H1 (cell line): ENCODE measurements around the gene CDH20. TPM values are rescaled to one million over a fixed set of nuclear protein-coding genes. Genes with fewer than 3 reads are reported as not detected.

Source experiments
- CTCF ChIA-PET: fragments of 300-600 bp; sonication (Branson Sonifier 250); formaldehyde crosslinking; loops from one replicate; lab custom pipeline; 2021; ENCODE audit not compliant: partially characterized antibody; lab: Charles Lee
- POLR2A ChIA-PET: fragments of 300-600 bp; sonication (Branson Sonifier 250); formaldehyde crosslinking; loops from one replicate; lab custom pipeline; 2021; ENCODE audit warnings: inconsistent platforms; ENCODE audit not compliant: partially characterized antibody; lab: Charles Lee
- DNase-seq, 2 experiments: peaks; one replicate each; pipeline versions ENCODE4 v3.0.0 to v3.0.0-alpha.2; 2010 to 2022; ENCODE audit warnings: low spot score in 2 of 2, low read depth in 1 of 2, mixed read lengths in 1 of 2
- FAIRE-seq: peaks from 2 replicates; lab custom pipeline; 2011; peaks lifted over from hg19 to GRCh38; lab: Jason Lieb, UNC
- H2AFZ ChIP-seq: 2 replicates; pipeline ENCODE4 v1.8.1; 2012; ENCODE audit warnings: low read length, inconsistent platforms
- H2AK5ac ChIP-seq: 2 replicates; pipeline ENCODE4 v1.6.1; 2013; ENCODE audit warnings: low read depth, low read length
- H2BK120ac ChIP-seq: replicated peaks from 2 replicates; pipeline ENCODE3; 2013; ENCODE audit warnings: low read depth, low read length, inconsistent platforms
- H2BK12ac ChIP-seq: 2 replicates; pipeline ENCODE4 v1.6.1; 2013; ENCODE audit warnings: low read depth, low read length
- H2BK15ac ChIP-seq: 2 replicates; pipeline ENCODE4 v1.6.1; 2013; ENCODE audit warnings: low read length
- H2BK20ac ChIP-seq: 2 replicates; pipeline ENCODE4 v1.6.1; 2013; ENCODE audit warnings: low read length
- H2BK5ac ChIP-seq: 2 replicates; pipeline ENCODE4 v1.6.1; 2013; ENCODE audit warnings: low read depth, low read length
- H3K14ac ChIP-seq: 2 replicates; pipeline ENCODE4 v1.6.1; 2013; ENCODE audit warnings: inconsistent platforms; ENCODE audit not compliant: insufficient read length
- H3K18ac ChIP-seq: 2 replicates; pipeline ENCODE4 v1.6.1; 2013; ENCODE audit warnings: low read length; ENCODE audit errors: extremely low read depth
- H3K23ac ChIP-seq: 2 replicates; pipeline ENCODE4 v1.6.1; 2013; ENCODE audit warnings: inconsistent platforms; ENCODE audit not compliant: insufficient read length
- H3K23me2 ChIP-seq: 2 replicates; pipeline ENCODE4 v1.6.1; 2013; ENCODE audit warnings: low read depth, low read length
- H3K27ac ChIP-seq: 2 replicates; pipeline ENCODE4 v1.6.1; 2011; ENCODE audit warnings: low read depth, low read length, inconsistent platforms
- H3K27me3 ChIP-seq, 4 experiments: replicated peaks in 1 of 4; 1 replicate in 1 of 4; 2 replicates in 3 of 4; pipeline versions ENCODE4 v1.6.1 to v1.8.1; 2011 to 2013; ENCODE audit warnings: low read length in 3 of 4, mild to moderate bottlenecking in 3 of 4, inconsistent platforms in 2 of 4, mixed read lengths in 2 of 4, moderate library complexity in 1 of 4; ENCODE audit not compliant: control insufficient read depth in 3 of 4, insufficient read depth in 3 of 4; ENCODE audit errors: extremely low read depth in 1 of 4
- H3K36me3 ChIP-seq, 4 experiments: 2 replicates each; pipeline versions ENCODE4 v1.6.1 to v1.8.1; 2011 to 2013; ENCODE audit warnings: mild to moderate bottlenecking in 4 of 4, low read length in 3 of 4, moderate library complexity in 2 of 4, control low read depth in 1 of 4, inconsistent platforms in 1 of 4; ENCODE audit not compliant: insufficient read depth in 4 of 4, control insufficient read depth in 2 of 4
- H3K4ac ChIP-seq: replicated peaks from 2 replicates; pipeline ENCODE3; 2013; ENCODE audit warnings: low read length, low read depth, mixed read lengths, inconsistent platforms; ENCODE audit not compliant: insufficient read length
- H3K4me1 ChIP-seq, 4 experiments: replicated peaks in 1 of 4; 1 replicate in 1 of 4; 2 replicates in 3 of 4; pipeline versions ENCODE4 v1.6.1 to v1.8.1; 2011 to 2013; ENCODE audit warnings: low read length in 3 of 4, inconsistent platforms in 2 of 4, mixed read lengths in 1 of 4; ENCODE audit not compliant: insufficient read depth in 4 of 4, control insufficient read depth in 3 of 4
- H3K4me2 ChIP-seq, 2 experiments: 2 replicates each; pipeline versions ENCODE4 v1.6.1 to v1.8.1; 2011 to 2013; ENCODE audit warnings: low read depth in 2 of 2, low read length in 2 of 2, control low read depth in 1 of 2, inconsistent platforms in 1 of 2, mild to moderate bottlenecking in 1 of 2; ENCODE audit not compliant: insufficient read depth in 1 of 2
- H3K4me3 ChIP-seq, 4 experiments: fragments of 200-600, 300-600 bp in 1 of 4; sonication (generic), shearing (Covaris generic), sonication (Bioruptor Twin) in 1 of 4; 2 replicates each; pipeline versions ENCODE4 v1.5.1 to v1.8.1; 2011 to 2016; ENCODE audit warnings: low read length in 4 of 4, low read depth in 3 of 4, control low read depth in 2 of 4, inconsistent platforms in 2 of 4, mild to moderate bottlenecking in 2 of 4, mixed read lengths in 1 of 4, moderate library complexity in 1 of 4; ENCODE audit not compliant: insufficient read depth in 2 of 4; ENCODE audit errors: extremely low read depth in 1 of 4
- H3K56ac ChIP-seq: replicated peaks from 2 replicates; pipeline ENCODE3; 2013; ENCODE audit warnings: low read depth, mild to moderate bottlenecking, mixed read lengths, low read length, inconsistent platforms; ENCODE audit not compliant: insufficient read length
- H3K79me1 ChIP-seq: 2 replicates; pipeline ENCODE4 v1.6.1; 2013; ENCODE audit warnings: low read depth, low read length, control low read depth
- H3K79me2 ChIP-seq, 2 experiments: 2 replicates each; pipeline versions ENCODE4 v1.6.1 to v1.8.1; 2012 to 2013; ENCODE audit warnings: low read length in 2 of 2, mild to moderate bottlenecking in 2 of 2, inconsistent platforms in 1 of 2; ENCODE audit not compliant: insufficient read depth in 2 of 2, control insufficient read depth in 1 of 2
- H3K9ac ChIP-seq, 4 experiments: replicated peaks in 1 of 4; 1 replicate in 1 of 4; 2 replicates in 3 of 4; pipeline versions ENCODE4 v1.6.1 to v1.8.1; 2011 to 2013; ENCODE audit warnings: low read depth in 3 of 4, low read length in 3 of 4, control low read depth in 2 of 4, mild to moderate bottlenecking in 2 of 4, moderate library complexity in 2 of 4, inconsistent platforms in 1 of 4; ENCODE audit errors: extremely low read depth in 1 of 4
- H3K9me3 ChIP-seq, 2 experiments: 2 replicates each; pipeline versions ENCODE4 v1.6.1 to v1.8.1; 2012 to 2013; ENCODE audit warnings: mild to moderate bottlenecking in 2 of 2, moderate library complexity in 2 of 2, control low read depth in 1 of 2, inconsistent platforms in 1 of 2, low read depth in 1 of 2, low read length in 1 of 2, mixed read lengths in 1 of 2; ENCODE audit not compliant: insufficient read depth in 2 of 2
- H4K20me1 ChIP-seq, 2 experiments: replicated peaks in 1 of 2; 2 replicates each; pipeline versions ENCODE3 to v1.8.1; 2011 to 2013; ENCODE audit warnings: inconsistent platforms in 2 of 2, low read length in 2 of 2, mild to moderate bottlenecking in 1 of 2; ENCODE audit not compliant: insufficient read depth in 2 of 2, control insufficient read depth in 1 of 2
- H4K5ac ChIP-seq: 2 replicates; pipeline ENCODE4 v1.6.1; 2013; ENCODE audit warnings: low read length, low read depth, mixed read lengths, inconsistent platforms; ENCODE audit not compliant: insufficient read length
- H4K8ac ChIP-seq: 2 replicates; pipeline ENCODE4 v1.8.0; 2013; ENCODE audit warnings: mild to moderate bottlenecking, moderate library complexity, low read length, inconsistent platforms; ENCODE audit not compliant: insufficient read depth; ENCODE audit errors: extremely low read depth
- H4K91ac ChIP-seq: replicated peaks from 2 replicates; pipeline ENCODE3; 2013; ENCODE audit warnings: low read length, mixed read lengths, inconsistent platforms; ENCODE audit not compliant: insufficient read length
- ASH2L ChIP-seq: fragments of 200-600, 300-600 bp; sonication (generic); IDR thresholded peaks from one replicate; pipeline ENCODE4 v1.7.1; 2017; ENCODE audit warnings: low read length
- BRCA1 ChIP-seq: IDR thresholded peaks from 2 replicates; pipeline ENCODE4 v1.6.1; 2012; ENCODE audit warnings: low read depth, low read length, improper control_type of control experiment
- CHD2 ChIP-seq: IDR thresholded peaks from 2 replicates; pipeline ENCODE4 v1.6.1; 2012; ENCODE audit warnings: low read length, improper control_type of control experiment
- CREB1 ChIP-seq: IDR thresholded peaks from 2 replicates; pipeline ENCODE4 v1.6.1; 2012; ENCODE audit warnings: inconsistent platforms
- EZH2 ChIP-seq: fragments of 200-600 bp; sonication (generic); IDR thresholded peaks from 2 replicates; pipeline ENCODE4 v1.7.1; 2012; ENCODE audit warnings: low read depth, mild to moderate bottlenecking, moderate library complexity, low read length, inconsistent platforms; ENCODE audit not compliant: severe bottlenecking
- FOSL1 ChIP-seq: IDR thresholded peaks from 2 replicates; pipeline ENCODE4 v1.6.1; 2011; ENCODE audit warnings: mild to moderate bottlenecking, low read depth, low read length, moderate library complexity; ENCODE audit not compliant: insufficient read depth
- HDAC2 ChIP-seq, 2 experiments: fragments of 300-600 bp in 1 of 2; sonication (generic) in 1 of 2; IDR thresholded peaks; 2 replicates each; pipeline ENCODE4 v1.6.1; 2011 to 2012; ENCODE audit warnings: low read depth in 2 of 2, low read length in 2 of 2, mild to moderate bottlenecking in 2 of 2, moderate library complexity in 2 of 2, borderline replicate concordance in 1 of 2, inconsistent platforms in 1 of 2
- HDAC6 ChIP-seq: IDR thresholded peaks from one replicate; pipeline ENCODE4 v1.7.1; 2012; ENCODE audit warnings: low read depth, mild to moderate bottlenecking, inconsistent platforms, low read length, moderate library complexity
- JUN ChIP-seq: IDR thresholded peaks from 2 replicates; pipeline ENCODE4 v1.6.1; 2011; ENCODE audit warnings: low read depth, mild to moderate bottlenecking, improper control_type of control experiment, low read length
- KDM1A ChIP-seq: fragments of 200-600, 300-600 bp; sonication (generic); IDR thresholded peaks from 2 replicates; pipeline ENCODE4 v1.7.1; 2016; ENCODE audit warnings: mild to moderate bottlenecking, low read length, borderline replicate concordance
- KDM5A ChIP-seq: fragments of 200-600 bp; IDR thresholded peaks from 2 replicates; pipeline ENCODE4 v1.7.1; 2012; ENCODE audit warnings: mild to moderate bottlenecking, low read length, inconsistent platforms, mixed read lengths
- MAFK ChIP-seq: IDR thresholded peaks from 2 replicates; pipeline ENCODE4 v1.6.1; 2012; ENCODE audit warnings: low read depth, mild to moderate bottlenecking, improper control_type of control experiment, low read length
- POLR2AphosphoS5 ChIP-seq: IDR thresholded peaks from 2 replicates; pipeline ENCODE4 v1.6.1; 2011; ENCODE audit warnings: low read depth, low read length
- POU5F1 ChIP-seq: IDR thresholded peaks from 2 replicates; pipeline ENCODE4 v1.6.1; 2011; ENCODE audit warnings: low read depth, mild to moderate bottlenecking, low read length, moderate library complexity
- SP4 ChIP-seq: IDR thresholded peaks from 2 replicates; pipeline ENCODE4 v1.6.1; 2012; ENCODE audit warnings: low read length, inconsistent platforms
- SRF ChIP-seq: IDR thresholded peaks from 2 replicates; pipeline ENCODE4 v1.6.1; 2011; ENCODE audit warnings: mild to moderate bottlenecking, low read depth, low read length, moderate library complexity
- WGBS, 2 experiments: shearing (Covaris generic) in 1 of 2; methylation state at CpG; one replicate each; pipeline versions ENCODE4 v1.1.6 to v1.1.7; 2013 to 2015; ENCODE audit warnings: low lambda C conversion rate in 2 of 2, mixed read lengths in 2 of 2, inconsistent platforms in 1 of 2, low coverage in 1 of 2, missing lambda C conversion rate in 1 of 2; ENCODE audit not compliant: insufficient replicate concordance in 2 of 2, insufficient coverage in 1 of 2, insufficient read length in 1 of 2; ENCODE audit errors: extremely low coverage in 1 of 2, missing lambda C conversion rate in 1 of 2; 5-methylcytosine and 5-hydroxymethylcytosine counted together
- polyA plus RNA-seq, 7 experiments: library from polyadenylated mRNA; depleted of rRNA in 3 of 7; stranded (reverse) in 5 of 7; unstranded in 2 of 7; fragments of >200 nt in 5 of 7; fragments of 200-250 nt in 2 of 7; gene quantifications; 1 replicate in 5 of 7; 2 replicates in 1 of 7; 4 replicates in 1 of 7; pipeline versions ENCODE4 v1.2.1 to v1.2.3, GENCODE V29; 2011 to 2013; ENCODE audit warnings: missing spikeins in 2 of 7, mixed read lengths in 2 of 7
- total RNA-seq: library from RNA; stranded (reverse); fragmentation: NEBNext Ultra II Directional; extraction: Animal tissue kit (Norgen Biotek cat#: 25700); gene quantifications from 2 replicates; pipeline ENCODE4 v1.2.1, GENCODE V29; 2021

Gene CDH20
- total and polyA plus RNA-seq, 2 of the 8 experiments (the other 6 are each of a cell fraction or from before 2014, with no cell fraction given), result 0.07 to 0.12 TPM

GRCh38 chr18:61475931-61476330 lies 142.7 kb downstream of the CDH20 start:
- Histone ChIP-seq H2BK12ac (no peak overlapping the region), H3K4ac (no peak overlapping the region), H2BK120ac (no peak overlapping the region), H3K4me1 (peaks cover 0 to 6% (median 0%) of the 10 kb centered on the region in 4 experiments; a peak in 1 of 7 replicates), H2AK5ac (no peak overlapping the region), H3K4me3 (no peak overlapping the region), H4K5ac (no peak overlapping the region), H2BK15ac (no peak overlapping the region), H3K9me3 (no peaks in the 10 kb centered on the region), H2AFZ (no peak overlapping the region), H3K79me2 (no peaks in the 10 kb centered on the region), H3K23me2 (no peaks in the 10 kb centered on the region), H2BK20ac (no peak overlapping the region), H3K56ac (no peak overlapping the region), H3K27me3 (0 out of 7 replicates have a peak, but pooled peaks cover 0 to 3% (median 0%) of the 10 kb centered on the region in 4 experiments), H3K4me2 (no peak overlapping the region), H2BK5ac (no peak overlapping the region), H3K23ac (no peak overlapping the region), H4K20me1 (no peaks in the 10 kb centered on the region), H3K9ac (no peak overlapping the region), H3K14ac (no peak overlapping the region), H3K18ac (no peak overlapping the region), H3K27ac (no peak overlapping the region), H4K8ac (no peak overlapping the region), H4K91ac (no peak overlapping the region), H3K36me3 (no peaks in the 10 kb centered on the region), H3K79me1 (no peaks in the 10 kb centered on the region)
- ChIA-PET POLR2A (no interaction called here), CTCF (no interaction called here)
- DNase-seq (no peak), FAIRE-seq (no peak)
- 93% methylated on average over 5 of the region's 5 CpGs; no CpG with 5 or more reads in 1 of the 2 experiments for WGBS, 2 experiments
- TF ChIP-seq EZH2 (no peak), ASH2L (no peak), FOSL1 (no peak), CHD2 (no peak), POU5F1 (no peak), BRCA1 (no peak), SRF (no peak), POLR2AphosphoS5 (no peak), SP4 (no peak), JUN (no peak), HDAC2 (IDR thresholded peaks at IDR 0.05; ENCODE audit: borderline replicate concordance in 1 of 2, low read depth in 2 of 2, low read length in 2 of 2) (no peak), MAFK (no peak), HDAC6 (no peak), KDM1A (no peak), CREB1 (no peak), KDM5A (no peak)
